HG02970 (cell line): ENCODE data around the gene NELL1.

ENCODE experiments used
- ATAC-seq: cut with Tn5 transposase; IDR thresholded peaks from one replicate; pipeline ENCODE4 v1.9.1; 2021; ENCODE audit warnings: mild to moderate bottlenecking, moderate library complexity, moderate number of reproducible peaks; ENCODE audit not compliant: unreplicated experiment, low FRiP score

Gene NELL1

DNA sequence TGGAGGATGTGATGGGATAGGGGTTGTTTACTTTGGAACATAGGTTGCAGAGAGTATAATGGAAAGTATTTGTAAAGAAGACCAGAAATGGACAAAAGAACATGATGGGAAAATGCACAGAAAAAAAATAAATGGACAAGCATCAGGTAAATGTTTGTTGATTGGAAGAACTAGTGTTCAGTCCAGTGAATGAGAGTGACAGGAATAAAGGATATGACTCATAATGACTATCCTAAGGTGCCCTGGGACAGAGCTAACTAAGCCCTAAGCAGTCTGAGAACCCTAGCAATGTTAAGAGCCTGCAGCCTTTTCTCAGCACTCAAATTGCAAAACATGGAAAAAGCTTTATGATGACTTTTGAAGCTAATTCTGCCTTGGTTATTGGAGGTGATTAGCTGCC, 790.7 kb downstream of the NELL1 start:
- no peak for ATAC-seq

DNA sequence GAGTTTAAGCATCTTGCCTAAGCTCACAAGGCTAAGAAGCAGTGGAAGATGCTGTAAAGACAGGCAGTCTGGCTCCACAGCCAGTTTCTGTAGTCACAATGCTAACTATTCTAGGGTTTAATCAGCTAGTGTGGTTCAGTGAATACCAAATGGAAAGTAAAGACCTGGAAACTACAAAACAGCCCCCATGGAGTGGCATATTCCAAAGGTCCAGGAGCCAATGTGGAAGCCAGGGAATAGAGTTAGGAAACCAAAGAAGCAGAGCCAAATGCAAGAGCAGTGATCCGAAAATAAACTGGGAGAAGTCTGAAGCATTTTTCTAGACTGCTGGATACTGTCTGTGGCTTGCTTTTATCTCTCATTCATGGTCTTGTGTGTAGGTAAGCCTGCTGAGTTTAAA, 792.3 kb downstream of the NELL1 start:
- ATAC-seq = no peak

DNA sequence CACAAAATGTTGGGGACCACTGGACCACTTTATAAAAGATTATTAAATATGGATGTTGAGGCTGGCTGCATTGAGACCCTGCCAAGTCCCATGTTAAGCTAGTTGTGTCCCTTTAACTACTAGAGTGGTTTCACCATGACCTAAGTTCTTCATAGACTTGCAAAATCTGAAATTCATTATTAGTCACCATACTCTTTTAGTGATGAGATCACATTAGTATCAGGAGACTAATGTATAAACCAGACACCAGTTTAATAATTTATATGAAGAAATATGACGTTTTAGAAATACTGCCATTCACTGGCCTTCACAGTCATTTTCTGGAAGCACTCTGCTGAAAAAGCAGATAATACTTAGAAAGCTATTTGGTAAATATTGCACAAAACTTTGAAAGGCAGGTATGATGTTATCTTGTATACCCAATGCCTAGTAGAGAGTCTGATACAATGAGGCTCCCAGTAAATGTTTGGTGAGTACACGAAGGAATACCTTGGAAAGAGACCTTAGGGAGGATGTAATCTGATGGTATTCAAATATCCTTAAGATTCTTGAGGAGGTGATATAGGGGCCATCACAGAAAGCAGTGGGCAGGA, 795.3 kb downstream of the NELL1 start:
- no peak for ATAC-seq

DNA sequence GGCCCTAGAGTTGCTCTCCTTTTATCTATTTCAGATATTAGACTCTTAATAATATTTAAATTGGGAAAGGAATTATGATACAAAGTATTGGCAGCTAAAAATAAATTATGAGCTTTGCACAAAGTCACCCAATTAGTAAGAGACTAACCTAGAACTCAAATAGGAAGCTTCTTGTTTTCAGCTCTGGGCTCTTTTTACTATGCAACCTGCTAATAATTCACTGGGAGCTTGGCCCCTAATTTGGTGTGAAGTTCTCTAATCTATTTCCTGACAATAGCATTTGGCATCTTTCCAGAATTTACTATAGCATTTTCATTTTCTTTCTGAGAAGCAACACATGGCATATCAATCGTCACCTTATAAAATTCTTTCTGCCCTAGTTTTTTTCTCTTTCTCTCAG, 795.8 kb downstream of the NELL1 start:
- ATAC-seq = no peak

DNA sequence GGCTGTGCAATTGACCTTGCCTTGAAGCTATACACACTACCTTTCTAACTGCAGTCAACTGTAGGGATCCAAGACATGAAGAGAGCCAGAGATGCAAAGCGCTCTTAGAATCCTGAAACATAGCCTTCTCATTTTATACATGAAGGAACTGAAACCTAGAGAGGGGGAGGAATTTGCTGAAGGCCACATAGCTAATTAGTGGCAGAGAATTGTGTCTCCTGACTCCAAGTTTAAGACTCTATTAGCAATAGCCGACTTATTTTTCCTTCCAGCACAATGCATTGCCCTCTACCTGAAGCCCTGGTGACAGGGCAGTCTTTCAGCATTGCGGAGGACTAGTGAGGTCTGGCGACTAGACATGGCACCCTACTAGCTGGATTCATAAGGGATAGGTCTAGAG, 796.5 kb downstream of the NELL1 start:
- no peak for ATAC-seq

DNA sequence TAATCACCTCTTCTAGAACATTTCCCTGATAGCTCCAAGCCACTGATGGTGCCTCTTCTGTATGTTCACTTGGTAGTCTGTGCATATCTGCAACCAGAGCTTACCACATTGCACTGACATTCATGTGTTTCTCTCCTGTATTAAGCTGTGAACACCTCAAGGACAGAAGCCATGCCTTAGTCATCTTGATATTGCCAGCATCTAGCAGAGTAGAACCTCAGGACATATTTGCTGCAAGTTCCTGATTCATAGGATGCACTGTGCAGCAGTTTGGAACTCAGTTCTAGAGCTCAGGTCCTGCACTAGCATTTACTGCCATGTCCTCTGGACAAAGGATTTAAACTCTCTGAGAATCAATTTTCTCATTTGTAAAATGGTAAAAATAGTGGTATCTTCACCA, 801.1 kb downstream of the NELL1 start:
- no peak for ATAC-seq

DNA sequence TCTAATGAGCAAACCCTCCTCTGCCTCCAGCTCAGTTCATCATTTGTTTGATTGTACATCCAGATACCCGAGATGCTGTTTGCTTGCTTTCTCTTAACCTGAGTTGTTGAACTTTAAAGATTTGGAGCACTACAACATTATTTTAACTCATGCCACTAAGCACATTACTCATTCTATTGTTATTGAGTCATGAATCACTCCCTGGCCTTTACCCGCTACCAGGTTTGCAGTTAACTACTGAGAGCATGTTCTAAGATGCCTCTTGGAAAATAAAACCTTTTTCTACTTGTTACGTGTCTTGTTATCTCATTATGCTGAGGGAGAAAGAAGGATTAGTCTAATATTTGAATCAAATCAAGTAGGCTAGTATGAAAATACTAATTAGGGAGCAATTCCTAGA, 802.9 kb downstream of the NELL1 start:
- no peak for ATAC-seq

DNA sequence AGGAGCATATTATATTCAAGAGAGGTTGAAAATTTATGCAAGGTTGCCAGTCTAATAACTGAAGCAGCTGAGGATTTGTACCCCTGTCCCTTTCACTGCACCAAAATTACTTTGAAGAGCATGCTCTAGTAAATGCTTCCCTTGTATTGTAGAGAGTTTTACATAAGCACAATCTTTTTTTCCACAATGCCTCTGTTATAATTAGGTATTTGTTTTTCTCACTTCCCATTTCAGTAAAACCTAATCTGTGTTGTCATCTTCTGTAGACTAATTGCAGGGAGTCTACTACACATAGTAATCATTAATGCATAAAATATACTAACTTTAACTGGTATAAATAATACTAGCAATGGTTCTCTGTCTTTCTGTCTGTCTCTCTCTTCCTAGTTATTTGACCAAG, 805.1 kb downstream of the NELL1 start:
- no peak for ATAC-seq

DNA sequence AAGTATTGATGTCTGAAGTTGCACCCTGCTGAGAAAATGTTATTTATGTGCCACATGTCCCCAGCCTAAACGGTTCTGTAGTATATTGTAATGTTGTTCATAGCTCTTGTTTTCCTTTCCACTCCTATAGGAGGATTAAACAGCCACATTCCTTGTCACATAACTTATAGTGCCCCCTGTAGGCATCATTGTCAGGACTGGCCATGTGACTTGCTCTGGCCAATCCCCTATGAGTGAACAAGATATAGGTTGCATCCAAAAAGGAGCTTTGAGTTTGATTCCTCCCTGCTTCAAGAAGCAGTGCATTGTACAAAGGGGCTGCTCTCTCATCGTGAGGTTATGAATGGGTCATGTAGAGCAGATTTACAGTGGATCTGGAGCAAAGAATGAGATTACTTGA, 805.9 kb downstream of the NELL1 start:
- ATAC-seq = no peak

DNA sequence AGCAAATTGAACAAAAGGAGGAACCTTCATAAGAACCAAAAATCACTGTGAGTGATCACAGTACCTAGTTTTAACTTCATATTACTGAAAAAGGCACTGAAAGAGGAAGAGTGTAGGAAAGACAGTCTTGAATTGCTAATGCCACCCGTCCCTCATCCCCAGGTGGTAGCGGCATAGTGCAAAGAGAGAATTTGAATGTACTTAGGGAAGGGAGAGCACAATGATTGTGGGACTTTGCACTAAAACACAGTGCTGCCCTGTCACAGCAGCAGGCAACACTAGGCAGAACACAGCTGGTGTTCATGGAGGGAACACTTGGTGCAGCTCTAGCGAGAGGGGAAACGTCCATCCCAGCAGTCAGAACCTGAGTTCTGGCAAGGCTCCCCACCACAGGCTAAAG, 807.2 kb downstream of the NELL1 start:
- ATAC-seq = no peak

DNA sequence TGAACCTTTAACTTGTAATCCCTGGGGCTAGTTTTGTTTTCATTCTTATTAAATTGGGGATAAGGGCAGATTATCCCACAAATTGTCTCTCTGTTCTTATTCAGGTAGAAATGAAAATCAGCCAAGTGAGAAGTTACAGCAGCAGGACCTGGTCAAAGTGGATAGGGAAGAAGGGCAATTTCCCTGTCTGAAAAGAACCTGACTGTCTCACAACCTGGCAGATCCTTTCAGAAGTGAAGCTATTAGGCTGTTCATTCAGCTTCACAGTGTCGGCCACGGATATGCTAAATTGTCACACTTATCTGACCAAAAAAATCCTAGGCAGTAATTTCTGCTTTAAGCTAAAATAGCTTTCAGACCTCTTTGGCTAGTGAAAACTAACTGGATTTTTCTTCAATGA, 810.9 kb downstream of the NELL1 start:
- ATAC-seq = no peak

DNA sequence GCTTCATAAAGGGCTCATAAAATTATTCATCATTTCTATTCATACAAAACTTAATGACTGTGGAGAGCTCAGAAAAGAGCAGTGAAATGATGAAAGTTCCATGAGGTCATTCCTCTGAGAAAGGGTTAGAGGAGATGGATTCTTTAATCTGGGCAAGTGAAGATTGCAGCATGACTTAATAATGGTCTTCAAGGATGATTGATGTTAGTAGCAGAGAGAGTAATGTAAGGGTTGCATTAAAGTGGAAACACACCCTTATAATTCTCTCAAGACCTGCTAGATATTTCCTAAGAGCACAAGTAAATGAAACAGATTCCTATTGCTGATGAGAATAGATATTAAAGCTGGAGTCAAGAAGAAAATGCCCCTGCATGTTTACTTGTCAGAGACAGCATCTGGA, 811.9 kb downstream of the NELL1 start:
- no peak for ATAC-seq

DNA sequence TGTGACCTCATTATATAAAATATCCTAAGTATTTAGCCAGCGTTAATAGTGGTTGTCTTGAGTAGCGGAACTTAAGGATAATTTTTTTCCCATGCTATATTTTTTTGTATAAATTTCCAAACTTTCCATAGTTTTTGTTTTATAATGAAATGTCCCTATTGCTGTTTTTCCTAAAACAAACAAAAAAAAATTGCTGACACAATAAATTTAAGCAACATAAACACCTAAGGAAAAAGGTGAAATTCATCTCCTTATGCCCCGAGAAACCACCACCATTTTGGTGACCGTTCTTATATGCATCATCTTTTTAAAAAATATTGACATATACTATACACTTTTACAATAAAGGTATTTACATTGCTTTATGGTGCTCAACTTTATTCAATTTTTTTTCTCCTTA, 814.7 kb downstream of the NELL1 start:
- no peak for ATAC-seq

DNA sequence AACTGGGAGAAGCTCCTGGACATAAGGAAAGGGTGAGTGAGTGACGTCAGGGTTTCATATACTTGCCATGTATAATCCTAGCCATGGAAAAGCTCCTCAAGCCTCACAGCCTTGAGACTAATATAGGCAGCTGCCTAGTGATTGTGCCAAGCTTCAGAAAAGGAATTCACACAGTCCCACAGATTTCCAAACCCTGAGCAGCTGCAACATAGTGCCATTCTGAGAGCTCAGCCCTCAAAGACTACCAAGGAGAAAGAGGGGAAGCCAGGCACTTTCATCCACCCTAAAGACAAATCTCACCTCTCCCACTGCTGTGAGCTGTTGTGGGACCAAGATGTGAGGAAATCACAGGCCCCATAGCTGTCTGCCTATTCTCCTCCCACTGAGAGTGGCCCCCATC, 815.6 kb downstream of the NELL1 start:
- ATAC-seq = no peak

DNA sequence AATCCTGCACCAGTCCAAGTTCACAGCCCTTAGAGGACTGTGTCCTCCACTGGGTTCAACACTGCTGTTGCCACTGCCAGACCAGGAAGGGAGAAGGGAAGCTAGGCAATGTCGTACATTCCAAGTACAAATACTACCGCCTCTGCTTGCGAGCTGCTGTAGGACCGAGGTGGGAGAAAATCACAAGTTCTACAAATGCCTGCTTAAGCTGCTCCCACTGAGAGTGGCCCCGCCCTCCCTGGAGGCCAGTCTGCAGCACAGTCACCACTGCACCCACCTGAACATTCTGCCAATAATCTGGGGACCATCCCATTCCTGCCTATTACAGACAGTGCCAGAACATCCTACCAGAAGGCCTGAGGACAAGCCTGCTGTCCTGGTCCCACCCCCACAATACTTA, 816.0 kb downstream of the NELL1 start:
- ATAC-seq = no peak

DNA sequence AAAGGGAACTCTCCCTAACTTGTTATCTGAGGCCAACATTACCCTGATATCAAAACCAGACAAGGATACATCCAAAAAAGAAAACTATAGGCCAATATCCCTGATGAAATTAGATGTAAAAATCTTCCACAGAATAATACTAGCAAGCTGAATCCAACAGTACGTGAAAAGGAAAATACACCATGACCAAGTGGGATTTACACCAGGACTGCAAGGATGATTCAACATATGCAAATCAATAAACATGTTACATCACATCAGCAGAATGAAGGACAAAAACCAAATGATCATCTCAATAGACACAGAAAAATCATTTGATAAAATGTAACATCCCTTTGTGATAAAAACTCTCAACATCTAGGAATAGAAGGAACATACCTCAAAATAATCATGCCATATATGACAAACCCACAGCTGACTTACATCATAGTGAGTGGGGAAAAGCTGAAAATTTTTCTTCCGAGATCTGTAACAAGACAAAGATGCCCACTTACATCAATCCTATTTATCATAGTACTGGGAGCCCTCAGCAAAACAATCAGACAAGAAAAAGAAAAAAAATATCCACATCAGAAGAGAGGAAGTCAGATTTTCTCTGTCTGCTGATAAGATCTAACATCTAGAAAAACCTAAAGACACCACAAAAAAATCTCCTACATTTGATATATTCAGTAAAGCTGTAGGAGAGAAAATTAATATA, 820.2 kb downstream of the NELL1 start:
- no peak for ATAC-seq

DNA sequence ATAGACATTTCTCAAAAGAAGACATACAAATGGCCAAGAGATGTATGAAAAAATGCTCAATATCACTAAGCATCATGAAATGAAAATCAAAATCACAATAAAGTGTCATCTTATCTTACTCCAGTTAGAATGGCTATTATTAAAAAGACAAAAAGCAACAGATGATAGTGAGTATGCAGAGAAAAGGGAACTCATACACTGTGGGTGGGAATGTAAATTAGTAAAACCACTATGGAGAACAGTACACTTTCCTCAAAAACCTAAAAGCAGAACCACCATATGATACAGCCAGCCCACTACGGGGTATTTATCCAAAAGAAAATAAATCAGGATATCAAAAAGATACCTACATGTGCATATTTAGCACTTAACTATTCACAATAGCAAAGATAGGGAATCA, 823.5 kb downstream of the NELL1 start:
- ATAC-seq = no peak

DNA sequence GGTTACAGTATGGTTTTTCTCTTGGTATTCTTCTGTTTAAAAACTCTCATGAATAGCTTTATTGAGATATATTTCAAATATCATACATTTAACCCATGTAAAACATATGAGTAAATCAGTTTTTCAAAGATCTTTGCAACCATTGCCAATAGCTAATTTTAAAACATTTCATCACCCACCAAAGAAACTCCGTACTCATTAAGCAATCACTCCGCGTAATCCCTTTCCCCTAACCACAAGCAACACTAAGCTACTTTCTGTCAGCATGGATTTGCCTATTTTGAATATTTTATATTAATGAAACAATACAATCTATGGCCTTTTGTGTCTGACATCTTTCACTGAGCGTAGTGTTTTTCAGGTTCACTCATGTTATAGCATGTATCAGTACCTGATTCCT, 825.6 kb downstream of the NELL1 start:
- no peak for ATAC-seq

DNA sequence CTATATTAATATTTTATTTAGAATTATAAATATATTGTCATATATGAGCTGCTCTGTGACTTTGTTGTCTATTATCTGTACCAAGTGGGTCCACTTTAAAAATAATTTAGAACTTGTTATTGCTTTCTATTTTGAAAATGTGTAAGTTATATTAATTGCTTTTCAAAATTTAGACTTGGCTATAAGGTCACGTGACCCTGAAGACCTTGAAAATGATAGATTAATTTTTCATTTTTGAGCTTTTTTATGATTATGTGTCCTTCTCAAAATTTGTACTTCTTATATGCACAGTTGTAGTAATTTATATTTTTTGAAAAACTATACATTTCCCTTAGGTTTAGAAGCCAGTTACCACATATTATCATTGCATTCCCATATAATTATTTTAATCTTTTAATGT, 826.5 kb downstream of the NELL1 start:
- no peak for ATAC-seq

DNA sequence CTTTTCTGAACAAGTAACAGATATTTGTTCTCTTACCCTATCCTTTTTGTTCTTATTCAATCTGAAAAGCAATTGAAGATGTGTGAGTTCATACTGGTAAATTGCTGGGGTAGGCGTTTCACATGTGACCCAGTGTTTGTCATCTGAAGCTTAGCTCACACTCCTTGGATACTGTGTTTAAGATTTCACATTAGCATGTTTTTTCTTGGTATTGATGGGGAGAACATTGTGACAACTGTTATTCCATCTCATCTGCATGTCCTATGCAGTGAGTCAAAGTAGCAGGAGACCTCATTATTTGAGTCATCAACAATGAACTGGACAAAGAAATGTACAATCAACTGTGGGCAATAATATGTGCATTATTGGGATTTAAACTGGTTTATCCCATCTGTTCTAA, 831.9 kb downstream of the NELL1 start:
- no peak for ATAC-seq

DNA sequence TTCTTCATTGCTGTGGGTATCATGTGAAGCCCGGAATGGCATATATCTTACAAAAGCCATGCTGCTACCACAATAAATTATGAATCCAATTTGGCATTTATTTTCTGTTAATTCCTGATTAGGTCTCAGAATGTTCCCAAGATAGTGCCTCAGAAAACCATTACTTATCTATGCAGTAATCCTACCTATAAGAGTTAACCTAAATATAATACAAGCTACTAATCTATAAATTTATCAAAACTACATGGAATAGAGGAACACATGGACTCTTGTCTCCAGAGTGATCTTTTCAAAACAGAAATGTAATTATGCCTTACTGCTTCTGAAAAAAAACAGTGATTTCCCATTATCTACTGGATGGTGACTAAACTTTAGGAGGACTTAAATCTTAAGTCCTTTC, 835.7 kb downstream of the NELL1 start:
- no peak for ATAC-seq

DNA sequence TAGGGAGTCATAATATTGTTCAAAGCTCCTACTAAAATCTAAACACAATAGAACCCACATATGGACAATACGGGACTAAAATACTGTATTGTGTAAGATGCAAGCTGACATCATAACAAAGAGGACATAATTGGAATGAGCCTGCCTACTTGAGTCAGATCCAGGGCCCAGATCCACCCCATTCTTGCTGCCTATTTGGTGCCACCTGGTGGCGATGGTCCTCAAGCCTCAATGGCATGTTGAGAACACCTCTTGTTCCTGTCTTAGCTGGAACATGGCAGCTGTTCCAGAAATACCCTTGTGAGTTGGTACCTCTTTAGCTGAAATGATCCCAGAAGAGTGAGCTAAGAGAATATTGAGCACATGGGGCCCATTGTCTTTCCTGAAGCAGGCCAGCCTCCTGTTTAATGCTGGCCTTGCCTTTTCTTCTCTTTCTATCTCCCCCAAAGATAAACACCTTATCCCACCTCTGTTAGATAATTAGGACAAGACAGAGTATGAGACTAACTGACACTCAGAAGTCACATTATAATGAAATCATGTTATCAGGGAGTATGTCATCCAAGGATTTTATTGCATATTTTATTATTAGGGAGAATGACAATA, 842.6 kb downstream of the NELL1 start:
- no peak for ATAC-seq
